Keratinocyte (primary cell): Measurements from ENCODE around the gene NXN. TPM values are rescaled to one million over a fixed set of nuclear protein-coding genes. Genes with fewer than 3 reads are reported as not detected.
"Not testable (repeated sequence)": the region's sequence is repeated elsewhere in the genome, so short reads cannot be mapped to it uniquely, and the experiment has no call there.

Source experiments
- DNase-seq: peaks from one replicate; pipeline ENCODE4 v3.0.0-alpha.2; 2011; ENCODE audit warnings: low read depth, missing footprints, low spot score
- FAIRE-seq: peaks from 2 replicates; lab custom pipeline; 2011; peaks lifted over from hg19 to GRCh38; lab: Jason Lieb, UNC
- H2AFZ ChIP-seq: 2 replicates; pipeline ENCODE4 v1.6.0; 2012; ENCODE audit warnings: low read length, control low read depth, inconsistent platforms; ENCODE audit not compliant: control insufficient read depth
- H3K27ac ChIP-seq: 2 replicates; pipeline ENCODE4 v1.5.1; 2011; ENCODE audit warnings: low read length; ENCODE audit not compliant: control insufficient read depth, insufficient read depth
- H3K27me3 ChIP-seq: 3 replicates; pipeline ENCODE4 v1.6.0; 2011; ENCODE audit warnings: low read length; ENCODE audit not compliant: control insufficient read depth, insufficient read depth; ENCODE audit errors: extremely low read depth
- H3K36me3 ChIP-seq, 2 experiments: 2 replicates in 1 of 2; 3 replicates in 1 of 2; pipeline ENCODE4 v1.5.1; 2011; ENCODE audit warnings: low read length in 2 of 2, mild to moderate bottlenecking in 1 of 2; ENCODE audit not compliant: control insufficient read depth in 2 of 2, insufficient read depth in 2 of 2; ENCODE audit errors: extremely low read depth in 1 of 2
- H3K4me1 ChIP-seq: 3 replicates; pipeline ENCODE4 v1.5.1; 2011; ENCODE audit warnings: low read length; ENCODE audit not compliant: control insufficient read depth, insufficient read depth; ENCODE audit errors: extremely low read depth
- H3K4me2 ChIP-seq: 3 replicates; pipeline ENCODE4 v1.6.0; 2011; ENCODE audit warnings: low read depth, low read length; ENCODE audit not compliant: control insufficient read depth, insufficient read depth; ENCODE audit errors: extremely low read depth
- H3K4me3 ChIP-seq, 3 experiments: fragments of 200-600 bp in 1 of 3; sonication (generic) in 1 of 3; 2 replicates in 2 of 3; 3 replicates in 1 of 3; pipeline ENCODE4 v1.5.1; 2011 to 2016; ENCODE audit warnings: low read length in 3 of 3, mild to moderate bottlenecking in 3 of 3, control low read depth in 2 of 3, inconsistent platforms in 1 of 3, low read depth in 1 of 3, mixed read lengths in 1 of 3, mixed run types in 1 of 3, moderate library complexity in 1 of 3; ENCODE audit not compliant: control insufficient read depth in 2 of 3, insufficient read depth in 2 of 3; ENCODE audit errors: extremely low read depth in 1 of 3
- H3K79me2 ChIP-seq: 2 replicates; pipeline ENCODE4 v1.6.0; 2012; ENCODE audit warnings: low read length; ENCODE audit not compliant: control insufficient read depth, insufficient read depth
- H3K9ac ChIP-seq: 3 replicates; pipeline ENCODE4 v1.6.0; 2011; ENCODE audit warnings: low read length; ENCODE audit not compliant: control insufficient read depth, insufficient read depth; ENCODE audit errors: extremely low read depth
- H3K9me1 ChIP-seq: 3 replicates; pipeline ENCODE4 v1.6.0; 2011; ENCODE audit warnings: low read length; ENCODE audit not compliant: control insufficient read depth, insufficient read depth; ENCODE audit errors: extremely low read depth
- H3K9me3 ChIP-seq: 2 replicates; pipeline ENCODE4 v1.5.1; 2012; ENCODE audit warnings: low read depth, low read length; ENCODE audit not compliant: control insufficient read depth
- H4K20me1 ChIP-seq: 3 replicates; pipeline ENCODE4 v1.6.0; 2011; ENCODE audit warnings: low read length; ENCODE audit not compliant: control insufficient read depth, insufficient read depth; ENCODE audit errors: extremely low read depth
- EZH2 ChIP-seq: IDR thresholded peaks from one replicate; pipeline ENCODE4 v1.6.1; 2012; ENCODE audit warnings: inconsistent platforms, mild to moderate bottlenecking, low read length, moderate library complexity
- dilution Hi-C: fragments of 300-500 bp; cut with MboI; formaldehyde crosslinking; loops from one replicate; pipeline ENCODE4 v1.7.0; 2020; ENCODE audit warnings: low sequenced_read_pairs; ENCODE audit not compliant: extremely low pct_ligation_motif_present
- polyA plus RNA-seq, 5 experiments: library from polyadenylated mRNA; depleted of rRNA in 3 of 5; stranded (reverse) in 3 of 5; stranded (forward) in 1 of 5; unstranded in 1 of 5; fragments of >200 nt; gene quantifications; 1 replicate in 1 of 5; 2 replicates in 3 of 5; 3 replicates in 1 of 5; pipeline versions ENCODE4 v1.2.1 to v1.2.3, GENCODE V29; 2011 to 2012; ENCODE audit warnings: missing spikeins in 2 of 5, low read depth in 1 of 5, low replicate concordance in 1 of 5
- small RNA-seq, 3 experiments: library from RNA; depleted of rRNA; stranded (forward); fragments of <200 nt; gene quantifications; one replicate each; pipeline ENCODE3, GENCODE V24; 2012; ENCODE audit warnings: low read depth in 3 of 3, low replicate concordance in 1 of 3; ENCODE audit not compliant: insufficient read length in 3 of 3
- TF ChIP-seq, protein P1 (sequence below), 3 experiments: IDR thresholded peaks in 1 of 3; conservative IDR thresholded peaks in 1 of 3; optimal IDR thresholded peaks in 1 of 3; 2 replicates in 2 of 3; 3 replicates in 1 of 3; pipeline versions ENCODE3 to v1.5.1; 2011; ENCODE audit warnings: low read length in 3 of 3, mild to moderate bottlenecking in 3 of 3, moderate library complexity in 2 of 3, control low read depth in 1 of 3, inconsistent platforms in 1 of 3; ENCODE audit not compliant: insufficient read depth in 2 of 3; ENCODE audit errors: extremely low read depth in 1 of 3

The NXN gene
- polyA plus RNA-seq, 1 donor (not counting 4 experiments of a cell fraction or from before 2014, with no cell fraction given): 94.4 TPM

- Histone ChIP-seq H3K36me3 (peaks cover 13 to 22% of the 10 kb centered on the region in 2 experiments), H3K4me1 (peaks cover 16% of the 10 kb centered on the region), H3K79me2 (peaks cover 62% of the 10 kb centered on the region), H3K9me3 (no peaks in the 10 kb centered on the region), H3K27ac (peak overlapping the region; percentile 85), H2AFZ (no peak overlapping the region), H3K9ac (peak overlapping the region; percentile 90), H3K9me1 (no peaks in the 10 kb centered on the region), H3K27me3 (no peaks in the 10 kb centered on the region), H4K20me1 (peaks cover 2% of the 10 kb centered on the region), H3K4me2 (peak overlapping the region; percentile 87), H3K4me3 (peak overlapping the region; percentile 54 to 92 (median 87))
- dilution Hi-C loops: no loop called here
- DNase-seq (no peak), FAIRE-seq (peak; percentile 5)
- TF ChIP-seq EZH2: no peak
- TF ChIP-seq, protein P1, sequence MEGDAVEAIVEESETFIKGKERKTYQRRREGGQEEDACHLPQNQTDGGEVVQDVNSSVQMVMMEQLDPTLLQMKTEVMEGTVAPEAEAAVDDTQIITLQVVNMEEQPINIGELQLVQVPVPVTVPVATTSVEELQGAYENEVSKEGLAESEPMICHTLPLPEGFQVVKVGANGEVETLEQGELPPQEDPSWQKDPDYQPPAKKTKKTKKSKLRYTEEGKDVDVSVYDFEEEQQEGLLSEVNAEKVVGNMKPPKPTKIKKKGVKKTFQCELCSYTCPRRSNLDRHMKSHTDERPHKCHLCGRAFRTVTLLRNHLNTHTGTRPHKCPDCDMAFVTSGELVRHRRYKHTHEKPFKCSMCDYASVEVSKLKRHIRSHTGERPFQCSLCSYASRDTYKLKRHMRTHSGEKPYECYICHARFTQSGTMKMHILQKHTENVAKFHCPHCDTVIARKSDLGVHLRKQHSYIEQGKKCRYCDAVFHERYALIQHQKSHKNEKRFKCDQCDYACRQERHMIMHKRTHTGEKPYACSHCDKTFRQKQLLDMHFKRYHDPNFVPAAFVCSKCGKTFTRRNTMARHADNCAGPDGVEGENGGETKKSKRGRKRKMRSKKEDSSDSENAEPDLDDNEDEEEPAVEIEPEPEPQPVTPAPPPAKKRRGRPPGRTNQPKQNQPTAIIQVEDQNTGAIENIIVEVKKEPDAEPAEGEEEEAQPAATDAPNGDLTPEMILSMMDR (optimal IDR thresholded peaks at IDR 0.05 in 1 of 3, IDR thresholded peaks at IDR 0.05 in 1 of 3, conservative IDR thresholded peaks at IDR 0.05 in 1 of 3; ENCODE audit: extremely low read depth in 1 of 3, insufficient read depth in 2 of 3, low read length in 3 of 3): no peak
Measured at GRCh38 chr17:750431-751037, 229.0 kb downstream of the NXN start.

- Histone ChIP-seq H3K79me2 (peaks cover 74% of the 10 kb centered on the region), H3K36me3 (peaks cover 24 to 31% of the 10 kb centered on the region in 2 experiments), H3K4me1 (peaks cover 16% of the 10 kb centered on the region)
- DNase-seq, H3K9me1 ChIP-seq, H3K4me2 ChIP-seq, H2AFZ ChIP-seq, H3K9ac ChIP-seq, H3K27me3 ChIP-seq, H3K9me3 ChIP-seq, FAIRE-seq, H3K4me3 ChIP-seq, H3K27ac ChIP-seq, H4K20me1 ChIP-seq, dilution Hi-C loops: not testable (repeated sequence)
Measured at GRCh38 chr17:749359-749758, 230.2 kb downstream of the NXN start.

Small RNA genes lying within 50 kb of the gene (small RNA-seq; reads per million reads assigned to genes)
- 0 reads per million in 3 experiments for gene MIR3183

Other genes starting within 250 kb of the NXN start
- 34.1 to 44.3 TPM (median 41.1 TPM) in 3 replicates for gene TLCD3A, start 247.2 kb downstream of the NXN start, polyA plus RNA-seq
- gene GEMIN4, start 227.5 kb downstream of the NXN start, polyA plus RNA-seq: 29.5 to 34.2 TPM (median 30.2 TPM) in 3 replicates
- 47.1 to 71.9 TPM (median 62.8 TPM) in 3 replicates for gene GLOD4, start 197.5 kb downstream of the NXN start, polyA plus RNA-seq
- gene MRM3, start 197.4 kb downstream of the NXN start, polyA plus RNA-seq: 10.9 to 15.5 TPM (median 11.5 TPM) in 3 replicates
- 11.1 to 24.8 TPM (median 14.4 TPM) in 3 replicates for gene TIMM22, start 17.4 kb upstream of the NXN start, polyA plus RNA-seq
- gene ABR, start 200.2 kb upstream of the NXN start, polyA plus RNA-seq: 16.9 to 43.7 TPM (median 17.3 TPM) in 3 replicates